Tibial nerve (tissue), 4 donors: ENCODE results near the gene EP300. TPM values are rescaled to one million over a fixed set of nuclear protein-coding genes. Genes with fewer than 3 reads are reported as not detected.

ENCODE experiments used
- DNase-seq, 2 donors: peaks; one replicate each; pipeline ENCODE4 v3.0.0-alpha.2; 2019; ENCODE audit warnings: low spot score in 2 of 2
- H3K27ac ChIP-seq, 4 donors: fragments of 200-600 bp; sonication (generic) in 3 of 4; one replicate each; pipeline ENCODE4 v1.5.1; 2017 to 2019; ENCODE audit warnings: mild to moderate bottlenecking in 1 of 4
- H3K27me3 ChIP-seq, 2 donors: fragments of 200-600 bp; sonication (generic) in 1 of 2; one replicate each; pipeline versions ENCODE4 v1.5.1 to v1.6.0; 2017 to 2019
- H3K36me3 ChIP-seq, 3 donors: fragments of 200-600 bp; sonication (generic); one replicate each; pipeline ENCODE4 v1.5.1; 2018 to 2019
- H3K4me1 ChIP-seq, 4 donors: fragments of 200-600 bp; sonication (generic) in 3 of 4; one replicate each; pipeline ENCODE4 v1.5.1; 2017 to 2019
- H3K4me3 ChIP-seq, 4 donors: fragments of 200-600 bp; sonication (generic) in 3 of 4; one replicate each; pipeline ENCODE4 v1.5.1; 2017 to 2019; ENCODE audit warnings: mild to moderate bottlenecking in 1 of 4, moderate library complexity in 1 of 4
- H3K9me3 ChIP-seq, 4 donors: fragments of 200-600 bp; sonication (generic) in 3 of 4; one replicate each; pipeline ENCODE4 v1.5.1; 2017 to 2019
- EP300 ChIP-seq, 2 donors: sonication (generic); formaldehyde crosslinking; IDR thresholded peaks; one replicate each; pipeline ENCODE4 v1.6.1; 2017; ENCODE audit warnings: antibody characterized with exemption in 2 of 2, mild to moderate bottlenecking in 1 of 2
- POLR2A ChIP-seq, 2 donors: fragments of 450-650 bp; IDR thresholded peaks; one replicate each; pipeline ENCODE4 v1.6.1; 2017; ENCODE audit warnings: antibody characterized with exemption in 2 of 2, mild to moderate bottlenecking in 2 of 2, moderate library complexity in 2 of 2
- WGBS, 2 donors: methylation state at CpG; one replicate each; pipeline ENCODE4 v1.1.5; 2018; 5-methylcytosine and 5-hydroxymethylcytosine counted together
- total RNA-seq, 4 donors: library from RNA; depleted of rRNA; stranded (reverse); fragments of >200 nt; gene quantifications; one replicate each; pipeline ENCODE4 v1.1.0, GENCODE V29; 2016
- TF ChIP-seq, protein P1 (sequence below), 5 experiments: fragments of 200-600 bp in 3 of 5; fragments of 450-650 bp in 2 of 5; sonication (generic) in 3 of 5; IDR thresholded peaks; one replicate each; pipeline ENCODE4 v1.5.1; 2016 to 2019; ENCODE audit warnings: antibody characterized with exemption in 5 of 5, mild to moderate bottlenecking in 3 of 5, moderate library complexity in 2 of 5

EP300 gene
- total RNA-seq, 4 donors from 2014 or later: 75.8 to 97.7 (median 87.7) TPM

DNA sequence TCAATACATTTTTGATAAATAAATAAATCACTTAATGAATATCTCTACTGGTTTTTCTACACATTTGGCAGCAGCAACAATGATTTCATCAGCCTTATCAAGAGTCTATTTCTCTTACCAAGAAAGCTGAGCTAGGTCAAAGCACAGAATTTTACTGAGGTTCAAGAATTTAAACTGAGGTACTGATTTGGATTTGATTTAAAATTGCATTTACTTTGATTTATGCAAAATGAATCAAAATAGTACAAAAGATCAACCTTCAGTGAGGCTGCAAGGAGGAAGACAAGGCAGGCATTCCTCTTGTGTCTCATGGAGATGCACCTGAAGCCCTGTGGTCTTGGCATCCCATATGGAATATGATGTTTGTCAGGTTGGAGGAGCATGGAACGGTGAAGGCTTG is 15.5 kb upstream of the EP300 start:
- H3K36me3 ChIP-seq: no peaks in the 10 kb centered on the region
- TF ChIP-seq EP300 (IDR thresholded peaks at IDR 0.05): no peak
- TF ChIP-seq POLR2A (IDR thresholded peaks at IDR 0.05): no peak
- TF ChIP-seq, protein P1, sequence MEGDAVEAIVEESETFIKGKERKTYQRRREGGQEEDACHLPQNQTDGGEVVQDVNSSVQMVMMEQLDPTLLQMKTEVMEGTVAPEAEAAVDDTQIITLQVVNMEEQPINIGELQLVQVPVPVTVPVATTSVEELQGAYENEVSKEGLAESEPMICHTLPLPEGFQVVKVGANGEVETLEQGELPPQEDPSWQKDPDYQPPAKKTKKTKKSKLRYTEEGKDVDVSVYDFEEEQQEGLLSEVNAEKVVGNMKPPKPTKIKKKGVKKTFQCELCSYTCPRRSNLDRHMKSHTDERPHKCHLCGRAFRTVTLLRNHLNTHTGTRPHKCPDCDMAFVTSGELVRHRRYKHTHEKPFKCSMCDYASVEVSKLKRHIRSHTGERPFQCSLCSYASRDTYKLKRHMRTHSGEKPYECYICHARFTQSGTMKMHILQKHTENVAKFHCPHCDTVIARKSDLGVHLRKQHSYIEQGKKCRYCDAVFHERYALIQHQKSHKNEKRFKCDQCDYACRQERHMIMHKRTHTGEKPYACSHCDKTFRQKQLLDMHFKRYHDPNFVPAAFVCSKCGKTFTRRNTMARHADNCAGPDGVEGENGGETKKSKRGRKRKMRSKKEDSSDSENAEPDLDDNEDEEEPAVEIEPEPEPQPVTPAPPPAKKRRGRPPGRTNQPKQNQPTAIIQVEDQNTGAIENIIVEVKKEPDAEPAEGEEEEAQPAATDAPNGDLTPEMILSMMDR (IDR thresholded peaks at IDR 0.05): no peak
- H3K4me3 ChIP-seq: no peak overlapping the region
- H3K27me3 ChIP-seq: no peaks in the 10 kb centered on the region
- no peaks in the 10 kb centered on the region for H3K9me3 ChIP-seq
- H3K4me1 ChIP-seq: no peaks in the 10 kb centered on the region
- WGBS, 2 donors: 72 to 80% methylated on average over 1 of the region's 1 CpG
- no peak overlapping the region for H3K27ac ChIP-seq
- DNase-seq: no peak

DNA sequence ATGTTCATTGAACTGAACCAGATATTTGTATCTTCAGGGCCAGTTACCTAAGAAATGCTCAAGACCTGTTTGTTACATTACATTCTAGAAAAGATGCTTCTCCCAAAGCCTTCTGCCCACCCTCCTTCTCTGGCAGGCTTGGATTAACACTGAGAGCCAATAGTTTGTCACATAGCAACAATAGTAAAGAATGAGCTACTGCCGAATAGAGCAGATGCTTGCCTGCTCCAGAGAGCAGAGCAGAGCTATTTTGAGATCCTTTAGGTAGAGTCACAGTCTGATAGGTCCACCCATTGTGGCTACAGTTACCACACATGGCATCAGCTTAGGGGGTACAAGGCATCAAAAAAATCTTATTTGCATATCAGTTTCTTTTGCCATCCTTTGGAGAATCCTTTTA is 13.5 kb upstream of the EP300 start:
- 61 to 64% methylated on average over 1 of the region's 1 CpG for WGBS, 2 donors
- no peak for TF ChIP-seq POLR2A (IDR thresholded peaks at IDR 0.05)
- H3K4me1 ChIP-seq: no peaks in the 10 kb centered on the region

DNA sequence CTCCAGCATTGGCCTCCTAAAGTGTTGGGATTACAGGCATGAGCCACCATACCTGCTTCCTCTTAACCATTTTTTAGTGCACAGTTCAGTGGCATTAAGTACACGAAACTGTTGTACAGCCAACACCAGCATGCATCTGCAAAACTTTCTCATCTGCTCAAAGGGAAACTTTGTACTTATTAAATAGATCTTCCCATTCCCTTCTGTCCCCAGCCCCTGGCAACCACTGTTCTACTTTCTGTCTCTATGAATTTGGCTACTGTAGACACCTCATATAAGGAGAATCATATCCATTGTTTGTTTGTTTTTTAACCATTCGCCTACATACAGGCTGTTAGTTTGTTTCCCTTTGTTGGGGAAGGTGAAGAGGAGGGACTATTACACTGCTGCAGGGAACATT is 6.5 kb upstream of the EP300 start:
- DNase-seq: no peak
- no peak for TF ChIP-seq POLR2A (IDR thresholded peaks at IDR 0.05)
- TF ChIP-seq, protein P1 (IDR thresholded peaks at IDR 0.05): no peak
- Histone ChIP-seq H3K4me3 (no peak overlapping the region), H3K27ac (no peak overlapping the region), H3K36me3 (no peaks in the 10 kb centered on the region), H3K9me3 (no peaks in the 10 kb centered on the region), H3K4me1 (peaks cover 0 to 8% (median 2%) of the 10 kb centered on the region in 4 donors), H3K27me3 (no peaks in the 10 kb centered on the region)
- 59 to 73% methylated on average over 2 of the region's 2 CpGs for WGBS, 2 donors

More for the DNA sequence above, 13.5 kb upstream of the EP300 start:
- Histone ChIP-seq H3K27me3 (no peaks in the 10 kb centered on the region), H3K36me3 (no peaks in the 10 kb centered on the region), H3K9me3 (no peaks in the 10 kb centered on the region), H3K27ac (no peak overlapping the region), H3K4me3 (no peak overlapping the region)
- no peak for DNase-seq

DNA sequence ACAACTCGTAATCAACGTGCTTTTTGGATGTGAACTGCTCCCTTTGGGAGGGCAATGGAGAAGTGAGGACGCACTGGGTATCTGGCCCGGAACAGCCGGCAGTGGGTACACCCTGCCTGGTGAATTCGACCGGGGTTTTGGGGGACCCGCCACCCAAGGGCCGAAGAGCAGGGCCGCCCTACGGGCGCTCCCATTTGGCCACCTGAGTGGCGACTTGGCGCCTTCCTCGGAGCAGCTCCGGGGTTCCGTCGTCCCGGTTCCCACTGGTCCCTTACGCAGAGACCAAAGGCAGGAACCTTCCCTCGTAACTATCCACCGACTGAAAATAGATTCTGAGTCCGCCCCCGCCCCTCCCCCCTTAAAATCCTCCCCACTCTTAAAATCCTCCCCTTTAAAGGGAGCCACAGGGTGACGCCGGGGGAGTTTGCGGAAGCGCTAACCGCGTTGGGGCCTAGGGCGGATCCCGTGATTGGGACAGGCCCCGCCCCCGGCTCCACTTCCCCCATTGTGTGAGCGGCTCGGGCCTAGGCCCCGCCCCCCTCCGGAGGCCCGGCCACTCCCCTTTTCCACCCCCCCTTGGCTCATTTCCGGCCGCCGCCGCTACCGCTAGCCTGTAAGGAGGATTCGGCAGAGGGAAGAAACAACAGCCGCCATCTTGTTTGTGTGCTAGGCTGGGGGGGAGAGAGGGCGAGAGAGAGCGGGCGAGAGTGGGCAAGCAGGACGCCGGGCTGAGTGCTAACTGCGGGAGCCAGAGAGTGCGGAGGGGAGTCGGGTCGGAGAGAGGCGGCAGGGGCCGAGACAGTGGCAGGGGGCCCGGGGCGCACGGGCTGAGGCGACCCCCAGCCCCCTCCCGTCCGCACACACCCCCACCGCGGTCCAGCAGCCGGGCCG is 1.0 kb upstream of the EP300 start:
- 0% methylated on average over 41 to 52 of the region's 67 CpGs for WGBS, 2 donors

DNA sequence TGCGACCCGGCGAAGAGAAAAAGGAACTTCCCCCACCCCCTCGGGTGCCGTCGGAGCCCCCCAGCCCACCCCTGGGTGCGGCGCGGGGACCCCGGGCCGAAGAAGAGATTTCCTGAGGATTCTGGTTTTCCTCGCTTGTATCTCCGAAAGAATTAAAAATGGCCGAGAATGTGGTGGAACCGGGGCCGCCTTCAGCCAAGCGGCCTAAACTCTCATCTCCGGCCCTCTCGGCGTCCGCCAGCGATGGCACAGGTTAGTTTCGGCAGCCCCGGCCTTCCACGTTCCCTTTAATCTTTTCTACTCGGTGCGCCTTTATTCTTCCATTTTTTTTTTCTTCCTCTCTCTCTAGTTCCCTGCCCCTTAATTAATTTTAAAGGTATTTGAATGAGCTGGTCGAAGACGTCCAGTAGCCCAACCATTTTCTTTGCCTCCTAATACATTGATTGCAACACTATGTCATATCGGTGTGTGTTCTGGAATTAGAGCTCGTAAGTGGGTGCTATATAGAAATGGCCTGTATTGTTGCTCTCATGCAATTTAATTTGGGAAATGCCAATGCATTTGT is 537 bp downstream of the EP300 start:
- H3K4me3 ChIP-seq: peak overlapping the region; percentile 84 to 99 (median 94)
- no peaks in the 10 kb centered on the region for H3K36me3 ChIP-seq
- no peaks in the 10 kb centered on the region for H3K27me3 ChIP-seq
- TF ChIP-seq POLR2A (IDR thresholded peaks at IDR 0.05): no peak
- TF ChIP-seq, protein P1 (IDR thresholded peaks at IDR 0.05): no peak
- no peak for TF ChIP-seq EP300 (IDR thresholded peaks at IDR 0.05)
- no peaks in the 10 kb centered on the region for H3K9me3 ChIP-seq
- H3K4me1 ChIP-seq: peaks cover 0 to 50% (median 32%) of the 10 kb centered on the region in 4 donors
- whole genome bisulfite sequencing, 2 donors: 0 to 1% methylated on average over 30 to 31 of the region's 31 CpGs
- peak overlapping the region; percentile 99 to 100 (median 100) for H3K27ac ChIP-seq
- peak in 1 of 2 donors; percentile 23 for DNase-seq

More for the DNA sequence above, 1.0 kb upstream of the EP300 start:
- Histone ChIP-seq H3K36me3 (no peaks in the 10 kb centered on the region), H3K27ac (peak overlapping the region; percentile 99 to 100 (median 100)), H3K27me3 (no peaks in the 10 kb centered on the region), H3K9me3 (no peaks in the 10 kb centered on the region), H3K4me1 (peaks cover 0 to 36% (median 21%) of the 10 kb centered on the region in 4 donors), H3K4me3 (peak overlapping the region; percentile 84 to 99 (median 90))
- TF ChIP-seq EP300 (IDR thresholded peaks at IDR 0.05): peak; percentile 79 to 99
- TF ChIP-seq POLR2A (IDR thresholded peaks at IDR 0.05): peak; percentile 86 to 96
- TF ChIP-seq, protein P1 (IDR thresholded peaks at IDR 0.05): peak in 2 of 5 experiments; percentile 5 to 28
- DNase-seq: peak; percentile 97 to 98
